ENCODE data around the gene FMN1.

DNA sequence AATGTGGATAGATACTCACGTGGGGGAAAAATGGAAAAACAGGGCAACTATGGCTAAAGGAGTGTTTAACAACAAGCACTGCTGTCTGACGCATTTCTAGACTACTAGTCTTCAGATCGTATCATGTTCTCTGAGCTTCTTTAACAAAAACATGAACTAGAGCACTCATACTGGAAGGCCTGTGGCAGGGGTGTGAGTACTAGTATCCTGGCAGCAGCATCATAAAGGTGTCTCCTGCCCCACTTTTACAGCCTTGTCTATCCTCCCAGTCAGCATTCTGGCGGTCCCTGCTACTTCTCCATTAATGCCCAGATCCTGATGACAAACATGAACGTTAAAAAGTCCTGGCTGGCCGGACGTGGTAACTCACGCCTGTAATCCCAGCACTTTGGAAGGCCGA, 4.0 kb downstream of the FMN1 start:
- TF ChIP-seq, protein P1, sequence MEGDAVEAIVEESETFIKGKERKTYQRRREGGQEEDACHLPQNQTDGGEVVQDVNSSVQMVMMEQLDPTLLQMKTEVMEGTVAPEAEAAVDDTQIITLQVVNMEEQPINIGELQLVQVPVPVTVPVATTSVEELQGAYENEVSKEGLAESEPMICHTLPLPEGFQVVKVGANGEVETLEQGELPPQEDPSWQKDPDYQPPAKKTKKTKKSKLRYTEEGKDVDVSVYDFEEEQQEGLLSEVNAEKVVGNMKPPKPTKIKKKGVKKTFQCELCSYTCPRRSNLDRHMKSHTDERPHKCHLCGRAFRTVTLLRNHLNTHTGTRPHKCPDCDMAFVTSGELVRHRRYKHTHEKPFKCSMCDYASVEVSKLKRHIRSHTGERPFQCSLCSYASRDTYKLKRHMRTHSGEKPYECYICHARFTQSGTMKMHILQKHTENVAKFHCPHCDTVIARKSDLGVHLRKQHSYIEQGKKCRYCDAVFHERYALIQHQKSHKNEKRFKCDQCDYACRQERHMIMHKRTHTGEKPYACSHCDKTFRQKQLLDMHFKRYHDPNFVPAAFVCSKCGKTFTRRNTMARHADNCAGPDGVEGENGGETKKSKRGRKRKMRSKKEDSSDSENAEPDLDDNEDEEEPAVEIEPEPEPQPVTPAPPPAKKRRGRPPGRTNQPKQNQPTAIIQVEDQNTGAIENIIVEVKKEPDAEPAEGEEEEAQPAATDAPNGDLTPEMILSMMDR (IDR thresholded peaks at IDR 0.05; ENCODE audit: low read depth, low read length, poor library complexity, severe bottlenecking) = no peak
- TF ChIP-seq EZH2phosphoT487 (IDR thresholded peaks at IDR 0.05; ENCODE audit: borderline replicate concordance, low read length) = no peak

Measured in DOHH2 (cell line).